HL-60 (cell line): ENCODE data around the gene FOSB.

Experiments
- POLR2AphosphoS5 ChIP-seq: IDR thresholded peaks from 2 replicates; pipeline ENCODE4 v1.6.1; 2012; ENCODE audit warnings: low read depth
- TF ChIP-seq, protein P1 (sequence below): IDR thresholded peaks from 2 replicates; pipeline ENCODE4 v1.6.1; 2012; ENCODE audit warnings: low read depth; ENCODE audit not compliant: insufficient replicate concordance
- TF ChIP-seq, protein P2 (sequence below): IDR thresholded peaks from one replicate; pipeline ENCODE4 v1.5.1; 2011; ENCODE audit warnings: low read length, control low read depth, inconsistent platforms; ENCODE audit not compliant: insufficient read depth

DNA sequence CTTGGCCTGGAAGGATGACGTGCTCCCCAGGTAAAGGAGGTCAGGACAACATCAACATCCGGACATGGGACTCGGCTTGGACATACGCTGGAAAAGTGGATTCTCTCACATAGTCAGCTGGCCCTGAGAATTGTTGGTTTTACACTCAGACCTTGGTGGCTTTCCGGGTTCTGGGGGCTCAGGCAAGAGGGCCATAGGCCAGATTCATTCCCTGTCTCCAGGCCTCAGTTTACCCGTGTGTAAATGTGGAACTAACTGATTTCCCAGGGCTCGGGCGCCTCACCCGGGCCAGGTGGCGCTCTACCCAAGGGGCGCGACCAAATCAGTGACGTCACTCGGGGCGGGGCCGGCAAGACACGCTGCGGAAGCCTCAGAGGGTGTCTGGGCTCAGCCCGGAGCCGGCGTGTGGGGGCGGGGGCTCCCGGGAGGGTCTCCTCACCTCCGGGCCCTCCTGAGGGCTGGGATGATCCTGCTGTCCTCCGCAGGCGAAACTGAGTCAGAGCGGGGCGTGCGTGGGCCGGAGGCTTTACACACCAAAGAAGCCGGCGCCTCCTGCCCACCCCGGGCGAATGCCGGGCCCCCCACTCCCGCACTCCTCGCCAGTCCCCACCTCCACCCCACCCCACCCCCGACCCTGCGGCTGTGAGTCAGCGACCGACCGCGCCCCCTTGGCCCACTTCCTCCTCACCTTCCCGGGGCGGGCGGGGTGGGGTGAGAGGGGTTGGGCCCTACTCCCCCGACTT is 38.6 kb downstream of the FOSB start:
- TF ChIP-seq, protein P1, sequence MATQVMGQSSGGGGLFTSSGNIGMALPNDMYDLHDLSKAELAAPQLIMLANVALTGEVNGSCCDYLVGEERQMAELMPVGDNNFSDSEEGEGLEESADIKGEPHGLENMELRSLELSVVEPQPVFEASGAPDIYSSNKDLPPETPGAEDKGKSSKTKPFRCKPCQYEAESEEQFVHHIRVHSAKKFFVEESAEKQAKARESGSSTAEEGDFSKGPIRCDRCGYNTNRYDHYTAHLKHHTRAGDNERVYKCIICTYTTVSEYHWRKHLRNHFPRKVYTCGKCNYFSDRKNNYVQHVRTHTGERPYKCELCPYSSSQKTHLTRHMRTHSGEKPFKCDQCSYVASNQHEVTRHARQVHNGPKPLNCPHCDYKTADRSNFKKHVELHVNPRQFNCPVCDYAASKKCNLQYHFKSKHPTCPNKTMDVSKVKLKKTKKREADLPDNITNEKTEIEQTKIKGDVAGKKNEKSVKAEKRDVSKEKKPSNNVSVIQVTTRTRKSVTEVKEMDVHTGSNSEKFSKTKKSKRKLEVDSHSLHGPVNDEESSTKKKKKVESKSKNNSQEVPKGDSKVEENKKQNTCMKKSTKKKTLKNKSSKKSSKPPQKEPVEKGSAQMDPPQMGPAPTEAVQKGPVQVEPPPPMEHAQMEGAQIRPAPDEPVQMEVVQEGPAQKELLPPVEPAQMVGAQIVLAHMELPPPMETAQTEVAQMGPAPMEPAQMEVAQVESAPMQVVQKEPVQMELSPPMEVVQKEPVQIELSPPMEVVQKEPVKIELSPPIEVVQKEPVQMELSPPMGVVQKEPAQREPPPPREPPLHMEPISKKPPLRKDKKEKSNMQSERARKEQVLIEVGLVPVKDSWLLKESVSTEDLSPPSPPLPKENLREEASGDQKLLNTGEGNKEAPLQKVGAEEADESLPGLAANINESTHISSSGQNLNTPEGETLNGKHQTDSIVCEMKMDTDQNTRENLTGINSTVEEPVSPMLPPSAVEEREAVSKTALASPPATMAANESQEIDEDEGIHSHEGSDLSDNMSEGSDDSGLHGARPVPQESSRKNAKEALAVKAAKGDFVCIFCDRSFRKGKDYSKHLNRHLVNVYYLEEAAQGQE = no peak
- TF ChIP-seq, protein P2, sequence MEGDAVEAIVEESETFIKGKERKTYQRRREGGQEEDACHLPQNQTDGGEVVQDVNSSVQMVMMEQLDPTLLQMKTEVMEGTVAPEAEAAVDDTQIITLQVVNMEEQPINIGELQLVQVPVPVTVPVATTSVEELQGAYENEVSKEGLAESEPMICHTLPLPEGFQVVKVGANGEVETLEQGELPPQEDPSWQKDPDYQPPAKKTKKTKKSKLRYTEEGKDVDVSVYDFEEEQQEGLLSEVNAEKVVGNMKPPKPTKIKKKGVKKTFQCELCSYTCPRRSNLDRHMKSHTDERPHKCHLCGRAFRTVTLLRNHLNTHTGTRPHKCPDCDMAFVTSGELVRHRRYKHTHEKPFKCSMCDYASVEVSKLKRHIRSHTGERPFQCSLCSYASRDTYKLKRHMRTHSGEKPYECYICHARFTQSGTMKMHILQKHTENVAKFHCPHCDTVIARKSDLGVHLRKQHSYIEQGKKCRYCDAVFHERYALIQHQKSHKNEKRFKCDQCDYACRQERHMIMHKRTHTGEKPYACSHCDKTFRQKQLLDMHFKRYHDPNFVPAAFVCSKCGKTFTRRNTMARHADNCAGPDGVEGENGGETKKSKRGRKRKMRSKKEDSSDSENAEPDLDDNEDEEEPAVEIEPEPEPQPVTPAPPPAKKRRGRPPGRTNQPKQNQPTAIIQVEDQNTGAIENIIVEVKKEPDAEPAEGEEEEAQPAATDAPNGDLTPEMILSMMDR = peak; percentile 34
- TF ChIP-seq POLR2AphosphoS5 = no peak
